Measurements from ENCODE around the gene FIG4. TPM values are rescaled to one million over a fixed set of nuclear protein-coding genes. Genes with fewer than 3 reads are reported as not detected.
"Not testable (repeated sequence)": the region's sequence is repeated elsewhere in the genome, so short reads cannot be mapped to it uniquely, and the experiment has no call there.

FIG4 gene
- total RNA-seq, 4 donors from 2014 or later: 4.1 to 35.5 (median 17.4) TPM

DNA sequence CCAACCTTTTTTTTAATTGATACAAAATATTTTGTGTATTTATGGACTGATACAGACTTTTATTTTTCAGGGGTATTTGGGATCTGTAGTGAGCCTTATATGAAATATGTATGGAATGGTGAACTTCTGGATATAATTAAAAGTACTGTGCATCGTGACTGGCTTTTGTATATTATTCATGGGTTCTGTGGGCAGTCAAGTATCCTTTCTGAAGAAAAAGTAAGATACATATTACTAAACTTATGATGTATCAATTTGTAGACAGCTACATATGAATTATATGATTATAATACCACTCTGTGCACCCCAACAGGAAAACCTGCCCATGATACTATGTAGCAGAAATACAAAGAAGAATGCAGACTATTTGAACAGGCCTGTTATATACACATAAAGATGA lies 47.2 kb downstream of the FIG4 start:
- no peak for DNase-seq
- Histone ChIP-seq H3K4me3 (no peak overlapping the region), H3K27ac (no peak overlapping the region), H3K27me3 (no peaks in the 10 kb centered on the region), H3K4me1 (no peaks in the 10 kb centered on the region), H3K36me3 (no peaks in the 10 kb centered on the region), H3K9me3 (no peaks in the 10 kb centered on the region)
- intact Hi-C loops (cut with DNase I; ENCODE audit: low total_unique reads): no loop called here
- no peak for TF ChIP-seq POLR2A (IDR thresholded peaks at IDR 0.05)
- TF ChIP-seq, protein P1, sequence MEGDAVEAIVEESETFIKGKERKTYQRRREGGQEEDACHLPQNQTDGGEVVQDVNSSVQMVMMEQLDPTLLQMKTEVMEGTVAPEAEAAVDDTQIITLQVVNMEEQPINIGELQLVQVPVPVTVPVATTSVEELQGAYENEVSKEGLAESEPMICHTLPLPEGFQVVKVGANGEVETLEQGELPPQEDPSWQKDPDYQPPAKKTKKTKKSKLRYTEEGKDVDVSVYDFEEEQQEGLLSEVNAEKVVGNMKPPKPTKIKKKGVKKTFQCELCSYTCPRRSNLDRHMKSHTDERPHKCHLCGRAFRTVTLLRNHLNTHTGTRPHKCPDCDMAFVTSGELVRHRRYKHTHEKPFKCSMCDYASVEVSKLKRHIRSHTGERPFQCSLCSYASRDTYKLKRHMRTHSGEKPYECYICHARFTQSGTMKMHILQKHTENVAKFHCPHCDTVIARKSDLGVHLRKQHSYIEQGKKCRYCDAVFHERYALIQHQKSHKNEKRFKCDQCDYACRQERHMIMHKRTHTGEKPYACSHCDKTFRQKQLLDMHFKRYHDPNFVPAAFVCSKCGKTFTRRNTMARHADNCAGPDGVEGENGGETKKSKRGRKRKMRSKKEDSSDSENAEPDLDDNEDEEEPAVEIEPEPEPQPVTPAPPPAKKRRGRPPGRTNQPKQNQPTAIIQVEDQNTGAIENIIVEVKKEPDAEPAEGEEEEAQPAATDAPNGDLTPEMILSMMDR (IDR thresholded peaks at IDR 0.05): no peak

DNA sequence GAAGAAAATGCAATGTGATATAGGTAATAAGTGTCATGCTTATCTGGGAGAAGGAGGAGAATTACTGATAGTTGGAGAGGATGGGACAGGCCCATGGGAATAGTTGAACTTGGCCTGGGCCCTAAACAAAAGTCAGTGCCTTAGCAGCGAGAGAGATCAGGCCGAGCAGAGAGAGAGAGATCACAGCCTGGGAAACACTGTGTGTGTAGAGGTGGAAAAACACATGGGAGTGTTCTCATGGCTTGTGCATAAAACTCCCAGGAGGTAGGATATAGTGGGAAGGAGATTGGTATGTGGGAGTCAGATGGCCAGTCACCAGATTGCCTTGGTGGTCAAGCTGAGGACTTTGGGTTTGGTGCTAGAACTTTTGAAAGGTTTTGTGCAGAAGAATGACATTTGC lies 47.6 kb downstream of the FIG4 start:
- intact Hi-C loops (cut with DNase I; ENCODE audit: low total_unique reads): no loop called here
- Histone ChIP-seq H3K4me3 (no peak overlapping the region), H3K27ac (no peak overlapping the region), H3K27me3 (no peaks in the 10 kb centered on the region), H3K9me3 (no peaks in the 10 kb centered on the region), H3K36me3 (no peaks in the 10 kb centered on the region), H3K4me1 (no peaks in the 10 kb centered on the region)
- DNase-seq: no peak
- TF ChIP-seq POLR2A (IDR thresholded peaks at IDR 0.05): no peak
- TF ChIP-seq, protein P1 (IDR thresholded peaks at IDR 0.05): no peak

DNA sequence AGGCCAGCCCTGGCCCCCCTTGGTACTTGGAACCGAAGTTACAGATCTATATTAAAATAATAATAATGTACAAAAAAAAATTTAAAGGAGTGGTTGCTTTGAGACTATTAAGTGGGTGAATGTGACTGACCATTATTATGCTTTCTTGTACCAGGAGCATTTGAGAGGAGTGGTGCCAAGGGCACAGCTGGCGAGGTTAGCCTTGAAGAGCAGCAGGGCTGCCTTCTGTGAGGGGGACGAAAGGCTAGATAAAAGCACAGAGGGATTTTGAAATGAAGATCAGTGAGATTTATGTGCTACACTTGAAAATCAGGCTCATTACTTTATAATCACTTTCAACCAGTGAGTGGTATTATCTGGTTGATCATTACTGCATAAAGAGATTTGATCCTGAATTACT lies 48.6 kb downstream of the FIG4 start:
- Histone ChIP-seq H3K9me3 (no peaks in the 10 kb centered on the region), H3K27ac (no peak overlapping the region), H3K4me1 (no peaks in the 10 kb centered on the region), H3K4me3 (no peak overlapping the region), H3K36me3 (no peaks in the 10 kb centered on the region), H3K27me3 (no peaks in the 10 kb centered on the region)
- no peak for TF ChIP-seq POLR2A (IDR thresholded peaks at IDR 0.05)
- TF ChIP-seq, protein P1 (IDR thresholded peaks at IDR 0.05): no peak
- intact Hi-C loops (cut with DNase I; ENCODE audit: low total_unique reads): no loop called here
- no peak for DNase-seq

DNA sequence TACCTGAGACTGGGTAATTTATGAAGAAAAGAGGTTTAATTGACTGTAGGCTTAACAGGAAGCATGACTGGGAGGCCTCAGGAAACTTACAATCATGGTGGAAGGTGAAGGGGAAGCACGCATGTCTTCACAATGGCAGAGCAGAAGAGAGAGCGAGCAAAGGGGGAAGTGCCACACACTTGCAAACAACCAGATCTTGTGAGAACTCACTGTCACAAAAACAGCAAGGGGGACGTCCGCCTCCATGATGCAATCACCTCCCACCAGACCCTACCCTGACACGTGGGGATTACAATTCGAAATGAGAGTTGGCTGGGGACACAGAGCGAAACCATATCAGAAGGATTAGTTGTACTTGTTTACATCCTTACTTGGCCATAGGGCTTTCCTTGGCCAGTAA lies 49.7 kb downstream of the FIG4 start:
- Histone ChIP-seq H3K27me3 (no peaks in the 10 kb centered on the region), H3K27ac (no peak overlapping the region), H3K36me3 (no peaks in the 10 kb centered on the region), H3K4me3 (no peak overlapping the region), H3K9me3 (no peaks in the 10 kb centered on the region), H3K4me1 (no peaks in the 10 kb centered on the region)
- intact Hi-C loops (cut with DNase I; ENCODE audit: low total_unique reads): no loop called here
- no peak for DNase-seq
- no peak for TF ChIP-seq POLR2A (IDR thresholded peaks at IDR 0.05)
- TF ChIP-seq, protein P1 (IDR thresholded peaks at IDR 0.05): no peak

DNA sequence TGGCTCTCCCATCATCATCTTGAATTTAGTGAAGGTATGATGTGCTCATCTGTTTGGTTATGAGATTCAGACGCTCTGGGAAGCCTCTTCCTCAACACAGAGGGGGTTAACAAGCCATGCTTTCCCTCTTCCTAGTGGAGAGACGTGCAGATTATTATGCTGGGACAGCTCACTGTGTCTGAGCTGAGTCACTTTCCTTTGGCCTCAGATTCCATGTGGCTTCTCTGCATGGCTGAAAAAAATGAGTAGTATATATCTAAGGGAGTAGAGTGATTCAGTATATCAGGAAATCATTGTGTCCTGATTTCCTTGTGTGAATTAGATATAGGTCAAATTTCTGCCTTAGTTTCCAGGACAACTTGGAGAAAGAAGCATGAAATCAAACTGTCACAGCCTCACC lies 52.6 kb downstream of the FIG4 start:
- Histone ChIP-seq H3K27me3 (no peaks in the 10 kb centered on the region), H3K27ac (no peak overlapping the region), H3K36me3 (no peaks in the 10 kb centered on the region), H3K4me3 (no peak overlapping the region), H3K4me1 (no peaks in the 10 kb centered on the region), H3K9me3 (no peaks in the 10 kb centered on the region)
- intact Hi-C loops (cut with DNase I; ENCODE audit: low total_unique reads): no loop called here
- no peak for DNase-seq
- TF ChIP-seq, protein P1 (IDR thresholded peaks at IDR 0.05): no peak
- no peak for TF ChIP-seq POLR2A (IDR thresholded peaks at IDR 0.05)

DNA sequence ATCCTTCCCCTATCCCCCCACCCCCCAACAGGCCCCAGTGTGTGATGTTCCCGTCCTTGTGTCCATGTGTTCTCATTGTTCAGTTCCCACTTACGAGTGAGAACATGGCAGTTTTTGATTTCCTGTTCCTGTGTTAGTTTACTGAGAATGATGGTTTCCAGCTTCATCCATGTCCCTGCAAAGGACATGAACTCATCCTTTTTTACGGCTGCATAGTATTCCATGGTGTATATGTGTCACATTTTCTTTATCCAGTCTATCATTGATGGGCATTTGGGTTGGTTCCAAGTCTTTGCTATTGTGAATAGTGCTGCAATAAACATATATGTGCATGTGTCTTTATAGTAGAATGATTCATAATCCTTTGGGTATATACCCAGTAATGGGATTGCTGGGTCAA lies 53.7 kb downstream of the FIG4 start:
- H3K4me1 ChIP-seq; intact Hi-C loops (cut with DNase I; ENCODE audit: low total_unique reads); H3K36me3 ChIP-seq; H3K27me3 ChIP-seq; H3K4me3 ChIP-seq; H3K9me3 ChIP-seq; DNase-seq; H3K27ac ChIP-seq: not testable (repeated sequence)
